A549 (cell line): ENCODE data around the gene SLC6A3. TPM values are rescaled to one million over a fixed set of nuclear protein-coding genes. Genes with fewer than 3 reads are reported as not detected.

Source experiments
- ATAC-seq, 2 experiments: fragments of 200-7000 bp in 1 of 2; fragments of >200 bp in 1 of 2; cut with Nextera tagmentation in 1 of 2; cut with Tn5 transposase in 1 of 2; 3 replicates each; pipeline versions ENCODE4 v1.8.0 to v1.9.1; 2018 to 2020; ENCODE audit warnings: mild to moderate bottlenecking in 1 of 2, moderate library complexity in 1 of 2
- CTCF ChIA-PET: fragments of 300-600 bp; sonication (Branson Sonifier 250); formaldehyde crosslinking; extraction: SDS; loops from one replicate; lab custom pipeline; 2021; ENCODE audit warnings: antibody characterized with exemption, inconsistent platforms; lab: Yijun Ruan, JAX
- POLR2A ChIA-PET: fragments of 350-600 bp; formaldehyde crosslinking; extraction: SDS; loops from one replicate; lab custom pipeline; 2021; ENCODE audit warnings: antibody characterized with exemption, inconsistent platforms; lab: Yijun Ruan, JAX
- DNase-seq, 2 experiments: peaks; one replicate each; pipeline versions ENCODE4 v3.0.0 to v3.0.0-alpha.2; 2011 to 2016; ENCODE audit warnings: low read depth in 1 of 2, low spot score in 1 of 2
- FAIRE-seq: peaks from 2 replicates; lab custom pipeline; 2011; peaks lifted over from hg19 to GRCh38; lab: Jason Lieb, UNC
- H3K27ac ChIP-seq, 2 experiments: fragments of >200 bp; sonication (Bioruptor Twin); formaldehyde crosslinking; 3 replicates each; pipeline ENCODE4 v1.5.1; 2016 to 2017
- H3K4me1 ChIP-seq: fragments of >200 bp; sonication (Bioruptor Twin); formaldehyde crosslinking; 3 replicates; pipeline ENCODE4 v1.6.1; 2016
- H3K4me2 ChIP-seq: fragments of >200 bp; sonication (Bioruptor Twin); formaldehyde crosslinking; 3 replicates; pipeline ENCODE4 v1.6.1; 2016
- H3K4me3 ChIP-seq: fragments of >200 bp; sonication (Bioruptor Twin); formaldehyde crosslinking; 3 replicates; pipeline ENCODE4 v1.5.1; 2016
- H3K9me3 ChIP-seq: fragments of >200 bp; sonication (Bioruptor Twin); formaldehyde crosslinking; 3 replicates; pipeline ENCODE4 v1.6.1; 2016
- BHLHE40 ChIP-seq: IDR thresholded peaks from 2 replicates; pipeline ENCODE4 v1.6.1; 2012; ENCODE audit warnings: low read depth, low read length, inconsistent platforms
- CBX2 ChIP-seq: fragments of 200-600 bp; sonication (generic); IDR thresholded peaks from 2 replicates; pipeline ENCODE4 v1.6.1; 2016; ENCODE audit warnings: low read depth, mild to moderate bottlenecking, borderline replicate concordance
- CEBPB ChIP-seq, 2 experiments: fragments of >200 bp in 1 of 2; sonication (Bioruptor Twin) in 1 of 2; formaldehyde crosslinking in 1 of 2; IDR thresholded peaks; 2 replicates each; pipeline ENCODE4 v1.6.1; 2012 to 2016
- EHF ChIP-seq: fragments of 250-450 bp; sonication (Bioruptor Pico); IDR thresholded peaks from 2 replicates; pipeline ENCODE4 v1.5.0; 2020; ENCODE audit warnings: mild to moderate bottlenecking
- FOSL2 ChIP-seq, 2 experiments: fragments of 450-650 bp in 1 of 2; fragments of >200 bp in 1 of 2; sonication (Bioruptor Twin) in 1 of 2; formaldehyde crosslinking; IDR thresholded peaks; 2 replicates each; pipeline versions ENCODE4 v1.5.0 to v1.6.1; 2016 to 2020; ENCODE audit warnings: mild to moderate bottlenecking in 1 of 2, moderate library complexity in 1 of 2
- FOXS1 ChIP-seq: fragments of 250-450 bp; sonication (Bioruptor Pico); IDR thresholded peaks from 2 replicates; pipeline ENCODE4 v1.5.0; 2020; ENCODE audit warnings: mild to moderate bottlenecking, moderate library complexity
- GATA3 ChIP-seq: IDR thresholded peaks from 2 replicates; pipeline ENCODE4 v1.6.1; 2012; ENCODE audit warnings: borderline replicate concordance
- JUNB ChIP-seq: fragments of >200 bp; sonication (Bioruptor Twin); formaldehyde crosslinking; IDR thresholded peaks from 2 replicates; pipeline ENCODE4 v1.6.1; 2016
- KDM5A ChIP-seq: fragments of 200-600 bp; sonication (generic); IDR thresholded peaks from 2 replicates; pipeline ENCODE4 v1.6.1; 2016; ENCODE audit warnings: antibody characterized with exemption, mild to moderate bottlenecking
- MYC ChIP-seq: IDR thresholded peaks from 2 replicates; pipeline ENCODE4 v1.6.1; 2012; ENCODE audit warnings: mild to moderate bottlenecking, inconsistent platforms, low read length, improper control_type of control experiment, borderline replicate concordance
- NR3C1 ChIP-seq: fragments of >200 bp; sonication (Bioruptor Twin); formaldehyde crosslinking; IDR thresholded peaks from 3 replicates; pipeline ENCODE4 v1.6.1; 2017
- PHF8 ChIP-seq: fragments of 200-600 bp; sonication (generic); IDR thresholded peaks from 2 replicates; pipeline ENCODE4 v1.6.1; 2016; ENCODE audit warnings: low read depth, mild to moderate bottlenecking, antibody characterized with exemption, moderate library complexity, borderline replicate concordance
- POLR2A ChIP-seq: IDR thresholded peaks from 2 replicates; pipeline ENCODE4 v1.6.1; 2012; ENCODE audit warnings: mild to moderate bottlenecking, low read length
- RCOR1 ChIP-seq: fragments of 150-350 bp; IDR thresholded peaks from 2 replicates; pipeline ENCODE4 v1.6.1; 2014; ENCODE audit warnings: antibody characterized with exemption, low read length, low read depth
- SREBF2 ChIP-seq: fragments of 450-650 bp; IDR thresholded peaks from 2 replicates; pipeline ENCODE4 v1.6.1; 2014; ENCODE audit warnings: mild to moderate bottlenecking, moderate library complexity
- TFCP2L1 ChIP-seq: fragments of 250-450 bp; sonication (Bioruptor Pico); IDR thresholded peaks from 2 replicates; pipeline ENCODE4 v1.5.0; 2021; ENCODE audit warnings: mild to moderate bottlenecking
- TP53 ChIP-seq: fragments of 250-450 bp; sonication (Bioruptor Pico); IDR thresholded peaks from 2 replicates; pipeline ENCODE4 v1.5.0; 2021; ENCODE audit warnings: mild to moderate bottlenecking, moderate library complexity
- ZC3H11A ChIP-seq: fragments of 450-650 bp; IDR thresholded peaks from 2 replicates; pipeline ENCODE4 v1.6.1; 2014; ENCODE audit warnings: antibody characterized with exemption, mild to moderate bottlenecking
- ZSCAN20 ChIP-seq: fragments of 250-450 bp; sonication (Bioruptor Pico); IDR thresholded peaks from 2 replicates; pipeline ENCODE4 v1.8.0; 2022; ENCODE audit warnings: mild to moderate bottlenecking, moderate library complexity
- WGBS: methylation state at CpG from one replicate; pipeline ENCODE4 v1.1.6; 2017; ENCODE audit errors: missing lambda C conversion rate; 5-methylcytosine and 5-hydroxymethylcytosine counted together
- polyA plus RNA-seq, 4 experiments: library from polyadenylated mRNA; depleted of rRNA in 3 of 4; stranded (reverse); fragments of >200 nt; fragmentation: RNase III in 1 of 4; extraction: RNeasy Plus Mini Kit Qiagen cat#74134 plus additional on column Dnase treatment in 1 of 4; gene quantifications; 2 replicates in 3 of 4; 3 replicates in 1 of 4; pipeline ENCODE4 v1.2.3, GENCODE V29; 2011 to 2017
- TF ChIP-seq, protein P1 (sequence below): IDR thresholded peaks from 2 replicates; pipeline ENCODE4 v1.6.1; 2012
- TF ChIP-seq, protein P2 (sequence below): fragments of 200-600 bp; sonication (generic); IDR thresholded peaks from 2 replicates; pipeline ENCODE4 v1.6.1; 2016; ENCODE audit warnings: antibody characterized with exemption, mild to moderate bottlenecking, moderate library complexity
- TF ChIP-seq, protein P3 (sequence below): fragments of 250-450 bp; sonication (Bioruptor Pico); IDR thresholded peaks from 2 replicates; pipeline ENCODE4 v1.5.0; 2020; ENCODE audit warnings: low read depth, mild to moderate bottlenecking, moderate library complexity
- TF ChIP-seq, protein P4 (sequence below): fragments of 450-650 bp; IDR thresholded peaks from 2 replicates; pipeline ENCODE4 v1.6.1; 2014; ENCODE audit warnings: antibody characterized with exemption

SLC6A3 gene
- polyA plus RNA-seq, 2 of the 4 experiments (the other 2 are of a cell fraction): 0.05 to 0.06 TPM

DNA sequence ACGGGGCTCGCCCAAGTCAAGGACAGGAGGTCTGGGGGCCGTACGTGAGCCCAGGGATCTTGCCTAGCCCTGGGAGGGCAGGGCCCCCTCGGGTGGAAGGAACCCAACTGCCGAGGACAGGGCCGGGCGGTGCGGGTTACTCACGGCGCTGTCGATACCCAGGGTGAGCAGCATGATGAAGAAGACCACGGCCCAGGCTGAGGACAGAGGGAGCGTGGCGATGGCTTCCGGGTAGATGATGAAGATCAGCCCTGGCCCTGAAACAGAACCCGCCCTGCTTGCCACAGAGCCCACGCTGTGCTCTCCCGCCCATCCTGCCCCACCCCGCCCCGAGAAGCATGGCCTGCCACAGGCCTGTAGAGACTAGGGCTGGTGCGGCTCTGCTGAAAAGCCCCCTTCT is 34.1 kb downstream of the SLC6A3 start:
- FAIRE-seq (no peak), DNase-seq (no peak), ATAC-seq (no peak)
- POLR2A ChIA-PET: no interaction called here
- H3K9me3 ChIP-seq: no peaks in the 10 kb centered on the region
- no peak overlapping the region for H3K27ac ChIP-seq
- TF ChIP-seq GATA3: no peak
- TF ChIP-seq PHF8: no peak
- TF ChIP-seq, protein P1, sequence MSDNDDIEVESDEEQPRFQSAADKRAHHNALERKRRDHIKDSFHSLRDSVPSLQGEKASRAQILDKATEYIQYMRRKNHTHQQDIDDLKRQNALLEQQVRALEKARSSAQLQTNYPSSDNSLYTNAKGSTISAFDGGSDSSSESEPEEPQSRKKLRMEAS: no peak
- TF ChIP-seq, protein P2, sequence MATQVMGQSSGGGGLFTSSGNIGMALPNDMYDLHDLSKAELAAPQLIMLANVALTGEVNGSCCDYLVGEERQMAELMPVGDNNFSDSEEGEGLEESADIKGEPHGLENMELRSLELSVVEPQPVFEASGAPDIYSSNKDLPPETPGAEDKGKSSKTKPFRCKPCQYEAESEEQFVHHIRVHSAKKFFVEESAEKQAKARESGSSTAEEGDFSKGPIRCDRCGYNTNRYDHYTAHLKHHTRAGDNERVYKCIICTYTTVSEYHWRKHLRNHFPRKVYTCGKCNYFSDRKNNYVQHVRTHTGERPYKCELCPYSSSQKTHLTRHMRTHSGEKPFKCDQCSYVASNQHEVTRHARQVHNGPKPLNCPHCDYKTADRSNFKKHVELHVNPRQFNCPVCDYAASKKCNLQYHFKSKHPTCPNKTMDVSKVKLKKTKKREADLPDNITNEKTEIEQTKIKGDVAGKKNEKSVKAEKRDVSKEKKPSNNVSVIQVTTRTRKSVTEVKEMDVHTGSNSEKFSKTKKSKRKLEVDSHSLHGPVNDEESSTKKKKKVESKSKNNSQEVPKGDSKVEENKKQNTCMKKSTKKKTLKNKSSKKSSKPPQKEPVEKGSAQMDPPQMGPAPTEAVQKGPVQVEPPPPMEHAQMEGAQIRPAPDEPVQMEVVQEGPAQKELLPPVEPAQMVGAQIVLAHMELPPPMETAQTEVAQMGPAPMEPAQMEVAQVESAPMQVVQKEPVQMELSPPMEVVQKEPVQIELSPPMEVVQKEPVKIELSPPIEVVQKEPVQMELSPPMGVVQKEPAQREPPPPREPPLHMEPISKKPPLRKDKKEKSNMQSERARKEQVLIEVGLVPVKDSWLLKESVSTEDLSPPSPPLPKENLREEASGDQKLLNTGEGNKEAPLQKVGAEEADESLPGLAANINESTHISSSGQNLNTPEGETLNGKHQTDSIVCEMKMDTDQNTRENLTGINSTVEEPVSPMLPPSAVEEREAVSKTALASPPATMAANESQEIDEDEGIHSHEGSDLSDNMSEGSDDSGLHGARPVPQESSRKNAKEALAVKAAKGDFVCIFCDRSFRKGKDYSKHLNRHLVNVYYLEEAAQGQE: no peak
- TF ChIP-seq FOXS1 (CRISPR knock-in tag): no peak
- no peak for TF ChIP-seq KDM5A
- TF ChIP-seq, protein P3, sequence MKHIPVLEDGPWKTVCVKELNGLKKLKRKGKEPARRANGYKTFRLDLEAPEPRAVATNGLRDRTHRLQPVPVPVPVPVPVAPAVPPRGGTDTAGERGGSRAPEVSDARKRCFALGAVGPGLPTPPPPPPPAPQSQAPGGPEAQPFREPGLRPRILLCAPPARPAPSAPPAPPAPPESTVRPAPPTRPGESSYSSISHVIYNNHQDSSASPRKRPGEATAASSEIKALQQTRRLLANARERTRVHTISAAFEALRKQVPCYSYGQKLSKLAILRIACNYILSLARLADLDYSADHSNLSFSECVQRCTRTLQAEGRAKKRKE (CRISPR knock-in tag): no peak
- no peak for TF ChIP-seq CEBPB (IDR thresholded peaks at IDR 0.05)
- no peak for TF ChIP-seq SREBF2
- TF ChIP-seq TP53 (CRISPR knock-in tag): no peak
- TF ChIP-seq ZC3H11A: no peak
- TF ChIP-seq, protein P4, sequence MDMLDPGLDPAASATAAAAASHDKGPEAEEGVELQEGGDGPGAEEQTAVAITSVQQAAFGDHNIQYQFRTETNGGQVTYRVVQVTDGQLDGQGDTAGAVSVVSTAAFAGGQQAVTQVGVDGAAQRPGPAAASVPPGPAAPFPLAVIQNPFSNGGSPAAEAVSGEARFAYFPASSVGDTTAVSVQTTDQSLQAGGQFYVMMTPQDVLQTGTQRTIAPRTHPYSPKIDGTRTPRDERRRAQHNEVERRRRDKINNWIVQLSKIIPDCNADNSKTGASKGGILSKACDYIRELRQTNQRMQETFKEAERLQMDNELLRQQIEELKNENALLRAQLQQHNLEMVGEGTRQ: no peak
- TF ChIP-seq ZSCAN20 (CRISPR knock-in tag): no peak
- TF ChIP-seq BHLHE40: no peak
- no peak for TF ChIP-seq JUNB
- no peak for TF ChIP-seq MYC
- TF ChIP-seq EHF (CRISPR knock-in tag): no peak
- no peak for TF ChIP-seq CBX2
- no peak for TF ChIP-seq NR3C1
- CTCF ChIA-PET: no interaction called here
- no peaks in the 10 kb centered on the region for H3K4me1 ChIP-seq
- no peak overlapping the region for H3K4me3 ChIP-seq
- WGBS: 51% methylated on average over 20 of the region's 22 CpGs
- no peak overlapping the region for H3K4me2 ChIP-seq

DNA sequence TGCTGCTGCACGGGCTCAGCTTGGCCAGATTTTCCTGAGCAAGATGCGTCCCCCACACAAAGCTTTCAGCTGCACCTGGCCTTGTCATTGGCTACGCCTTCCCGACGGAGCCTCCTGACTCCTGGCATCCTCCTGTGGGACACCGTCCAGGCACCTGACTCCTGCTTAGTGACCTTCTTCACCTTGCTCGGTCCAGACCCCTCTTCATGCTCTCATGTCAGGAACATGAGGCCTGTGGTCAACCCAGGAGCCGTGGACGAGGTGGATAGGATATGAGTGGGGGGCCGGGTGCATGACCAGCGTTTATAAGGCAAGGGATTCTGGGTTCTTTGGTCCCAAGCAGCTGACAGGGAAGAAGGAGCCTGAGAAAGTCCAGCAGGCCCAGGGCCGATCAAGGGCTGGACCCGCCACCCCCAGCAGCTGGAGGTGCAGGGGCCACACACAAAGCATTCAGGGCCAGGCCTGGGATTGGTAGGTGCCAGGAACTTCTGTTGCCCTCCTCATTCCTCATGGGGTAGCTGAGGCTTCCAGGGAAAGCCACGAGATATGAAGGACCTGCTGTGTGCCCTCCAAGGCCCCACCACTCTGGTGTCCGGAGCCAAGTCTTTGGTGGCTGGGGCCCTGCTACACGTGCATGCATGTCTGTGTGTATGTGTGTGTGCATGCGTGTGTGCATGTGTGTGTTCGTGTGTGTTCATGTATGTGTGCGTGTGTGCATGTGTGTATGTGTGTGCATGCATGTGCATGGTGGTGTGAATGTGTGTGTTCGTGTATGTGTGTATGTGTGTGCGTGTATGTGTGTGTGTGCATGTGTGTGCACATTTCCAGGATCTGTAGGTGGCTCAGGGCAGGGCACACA is 34.9 kb downstream of the SLC6A3 start:
- DNase-seq (no peak), FAIRE-seq (no peak), ATAC-seq (no peak)
- no peak for TF ChIP-seq RCOR1
- no peak for TF ChIP-seq PHF8
- no peak for TF ChIP-seq TFCP2L1 (CRISPR knock-in tag)
- no peak for TF ChIP-seq FOXS1 (CRISPR knock-in tag)
- no peak for TF ChIP-seq POLR2A
- TF ChIP-seq KDM5A: no peak
- no peak for TF ChIP-seq FOSL2 (IDR thresholded peaks at IDR 0.05)
- no peak for TF ChIP-seq FOSL2 (CRISPR knock-in tag; IDR thresholded peaks at IDR 0.05)
- no peaks in the 10 kb centered on the region for H3K4me1 ChIP-seq
- ChIA-PET CTCF (interaction anchor here (1.0 to 1.5 kb wide), 2 partner anchors 9 to 40 kb away, joined by 3 to 4 read pairs; no protein-coding TSS in a partner anchor), POLR2A (no interaction called here)
- H3K4me2 ChIP-seq: no peak overlapping the region
- H3K9me3 ChIP-seq: no peaks in the 10 kb centered on the region
- no peak overlapping the region for H3K4me3 ChIP-seq
- 38% methylated on average over 20 of the region's 21 CpGs for WGBS
- H3K27ac ChIP-seq: no peak overlapping the region
